ENCODE data around the gene CASZ1. TPM values are rescaled to one million over a fixed set of nuclear protein-coding genes. Genes with fewer than 3 reads are reported as not detected.

CASZ1 gene
- total RNA-seq, 1 experiment from 2014 or later = 27.8 TPM

DNA sequence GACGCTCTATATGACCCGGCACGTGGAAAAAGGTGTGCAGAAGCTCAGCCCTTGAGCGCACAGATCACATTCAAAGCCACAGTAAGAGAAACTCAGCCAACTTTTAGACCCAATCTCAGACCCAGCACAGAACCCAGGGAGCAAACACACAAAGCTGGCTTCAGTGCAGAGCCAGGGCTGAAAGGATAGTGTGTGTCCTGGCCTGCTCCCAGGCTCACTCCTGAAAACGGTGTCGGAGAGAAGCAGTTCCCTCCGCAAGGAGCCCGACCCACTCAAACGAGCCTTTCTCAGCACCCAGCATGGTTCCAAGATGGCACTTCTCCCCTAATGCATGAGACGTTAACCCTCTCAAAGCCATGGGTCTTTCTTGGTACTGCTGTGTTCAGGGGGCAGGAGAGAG is 39.6 kb downstream of the CASZ1 start:
- no peak for ATAC-seq
- Histone ChIP-seq H3K27ac (ENCODE audit: low read length) (no peak overlapping the region), H3K4me3 (ENCODE audit: low read depth in 2 of 2, low read length in 2 of 2) (no peak overlapping the region), H3K36me3 (ENCODE audit: control insufficient read depth, insufficient read depth, low read length) (no peaks in the 10 kb centered on the region), H3K27me3 (ENCODE audit: control insufficient read depth, insufficient read depth, low read length) (no peaks in the 10 kb centered on the region), H3K9me3 (ENCODE audit: control insufficient read depth, insufficient read depth, low read depth, low read length) (no peaks in the 10 kb centered on the region), H3K4me1 (ENCODE audit: control insufficient read depth, insufficient read depth, low read length) (peaks cover 6% of the 10 kb centered on the region)
- no peak for TF ChIP-seq REST (IDR thresholded peaks at IDR 0.05; ENCODE audit: insufficient read depth in 1 of 2, low read depth in 2 of 2, low read length in 1 of 2)
- TF ChIP-seq SIN3A (IDR thresholded peaks at IDR 0.05; ENCODE audit: borderline replicate concordance, insufficient read depth, low read depth, low read length) = no peak
- TF ChIP-seq TCF7L2 (IDR thresholded peaks at IDR 0.05; ENCODE audit: low read depth, low read length) = no peak
- no peak for TF ChIP-seq POLR2AphosphoS5 (IDR thresholded peaks at IDR 0.05; ENCODE audit: low read depth, low read length)
- TF ChIP-seq CTCF (IDR thresholded peaks at IDR 0.05) = no peak
- intact Hi-C loops (cut with micrococcal nuclease; ENCODE audit: unreplicated experiment) = no loop called here
- in situ Hi-C loops (cut with HindIII; ENCODE audit: low pct_unique_long_range_greater_than_20kb, low sequenced_read_pairs) = no loop called here
- CTCF ChIA-PET = no interaction called here
- POLR2A ChIA-PET = no interaction called here
- no TSS peak for BruUV-seq (replicated peaks)
- DNase-seq (ENCODE audit: low read depth, low spot score) = no peak

DNA sequence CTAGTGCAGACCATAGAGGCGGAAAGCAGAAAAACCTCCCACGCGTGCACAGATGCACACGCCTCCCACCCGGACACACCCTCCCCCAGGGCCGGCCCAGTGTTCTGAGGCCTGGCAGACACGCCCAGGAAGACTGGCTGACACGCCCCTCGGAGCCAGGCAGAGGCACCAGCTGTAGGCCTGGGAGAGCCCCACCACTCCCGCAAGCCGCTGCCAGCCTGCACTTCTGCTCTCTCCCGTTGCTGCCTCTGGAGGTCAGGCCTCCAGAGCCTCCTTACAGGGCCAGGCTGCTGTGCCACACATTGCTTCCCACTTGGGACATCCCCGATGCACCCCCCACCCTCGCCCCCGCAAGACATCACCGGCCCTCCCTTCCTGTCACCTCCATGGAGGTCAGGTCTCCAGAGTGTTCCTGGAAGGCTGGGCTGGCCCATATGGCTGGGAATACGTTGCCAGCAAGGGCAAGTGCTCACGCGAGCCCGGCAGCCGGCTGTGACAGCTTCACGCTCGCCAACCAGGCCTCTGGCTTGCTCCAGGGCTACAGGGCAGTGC is 40.4 kb downstream of the CASZ1 start:
- intact Hi-C loops (cut with micrococcal nuclease; ENCODE audit: unreplicated experiment) = no loop called here
- Histone ChIP-seq H3K4me3 (ENCODE audit: low read depth in 2 of 2, low read length in 2 of 2) (no peak overlapping the region), H3K27me3 (ENCODE audit: control insufficient read depth, insufficient read depth, low read length) (no peaks in the 10 kb centered on the region), H3K36me3 (ENCODE audit: control insufficient read depth, insufficient read depth, low read length) (no peaks in the 10 kb centered on the region), H3K27ac (ENCODE audit: low read length) (no peak overlapping the region), H3K4me1 (ENCODE audit: control insufficient read depth, insufficient read depth, low read length) (peaks cover 3% of the 10 kb centered on the region; the same call in 1 of the 2 replicates), H3K9me3 (ENCODE audit: control insufficient read depth, insufficient read depth, low read depth, low read length) (no peaks in the 10 kb centered on the region)
- POLR2A ChIA-PET = no interaction called here
- CTCF ChIA-PET = no interaction called here
- BruUV-seq (replicated peaks) = no TSS peak
- ATAC-seq (peak; percentile 81), DNase-seq (ENCODE audit: low read depth, low spot score) (no peak)
- TF ChIP-seq POLR2AphosphoS5 (IDR thresholded peaks at IDR 0.05; ENCODE audit: low read depth, low read length) (no peak), TCF7L2 (IDR thresholded peaks at IDR 0.05; ENCODE audit: low read depth, low read length) (no peak), SIN3A (IDR thresholded peaks at IDR 0.05; ENCODE audit: borderline replicate concordance, insufficient read depth, low read depth, low read length) (no peak), CTCF (IDR thresholded peaks at IDR 0.05) (no peak), REST (IDR thresholded peaks at IDR 0.05; ENCODE audit: insufficient read depth in 1 of 2, low read depth in 2 of 2, low read length in 1 of 2) (no peak)
- in situ Hi-C loops (cut with HindIII; ENCODE audit: low pct_unique_long_range_greater_than_20kb, low sequenced_read_pairs) = no loop called here

Measured in Panc1 (cell line).